ENCODE data around the gene RNLS. TPM values are rescaled to one million over a fixed set of nuclear protein-coding genes. Genes with fewer than 3 reads are reported as not detected.

The RNLS gene
- total RNA-seq, 4 donors from 2014 or later = 8.7 to 19.7 (median 12.9) TPM

- TF ChIP-seq POLR2A (IDR thresholded peaks at IDR 0.05) = no peak
- no peak for TF ChIP-seq CTCF (IDR thresholded peaks at IDR 0.05)
- Histone ChIP-seq H3K27me3 (no peaks in the 10 kb centered on the region), H3K36me3 (no peaks in the 10 kb centered on the region), H3K27ac (peak overlapping the region in 1 of 2 donors; percentile 79), H3K4me3 (no peak overlapping the region), H3K9me3 (no peaks in the 10 kb centered on the region), H3K4me1 (no peaks in the 10 kb centered on the region)
- intact Hi-C loops (cut with DNase I; ENCODE audit: low total_unique reads) = no loop called here
- peak in 1 of 2 donors; percentile 40 for DNase-seq
Measured at GRCh38 chr10:88457660-88458059, 125.5 kb downstream of the RNLS start.

GRCh38 chr10:88456730-88457129 lies 126.4 kb downstream of the RNLS start:
- H3K9me3 ChIP-seq = no peaks in the 10 kb centered on the region
- no peaks in the 10 kb centered on the region for H3K36me3 ChIP-seq
- intact Hi-C loops (cut with DNase I; ENCODE audit: low total_unique reads) = no loop called here
- no peaks in the 10 kb centered on the region for H3K4me1 ChIP-seq
- peak overlapping the region; percentile 63 to 79 for H3K27ac ChIP-seq
- H3K4me3 ChIP-seq = no peak overlapping the region
- TF ChIP-seq CTCF (IDR thresholded peaks at IDR 0.05) = no peak
- no peak for TF ChIP-seq POLR2A (IDR thresholded peaks at IDR 0.05)
- no peaks in the 10 kb centered on the region for H3K27me3 ChIP-seq
- DNase-seq = no peak

GRCh38 chr10:88455831-88456230 lies 127.3 kb downstream of the RNLS start:
- Histone ChIP-seq H3K27ac (peak overlapping the region; percentile 63 to 79), H3K9me3 (no peaks in the 10 kb centered on the region), H3K27me3 (no peaks in the 10 kb centered on the region), H3K4me1 (no peaks in the 10 kb centered on the region), H3K4me3 (no peak overlapping the region), H3K36me3 (no peaks in the 10 kb centered on the region)
- TF ChIP-seq POLR2A (IDR thresholded peaks at IDR 0.05) = no peak
- no peak for TF ChIP-seq CTCF (IDR thresholded peaks at IDR 0.05)
- no peak for DNase-seq
- intact Hi-C loops (cut with DNase I; ENCODE audit: low total_unique reads) = no loop called here

- Histone ChIP-seq H3K27me3 (no peaks in the 10 kb centered on the region), H3K4me1 (peaks cover 0 to 13% of the 10 kb centered on the region in 2 donors), H3K27ac (peak overlapping the region in 1 of 2 donors; percentile 31), H3K9me3 (no peaks in the 10 kb centered on the region), H3K36me3 (no peaks in the 10 kb centered on the region), H3K4me3 (no peak overlapping the region)
- intact Hi-C loops (cut with DNase I; ENCODE audit: low total_unique reads) = no loop called here
- no peak for DNase-seq
- TF ChIP-seq CTCF (IDR thresholded peaks at IDR 0.05) (no peak), POLR2A (IDR thresholded peaks at IDR 0.05) (no peak)
Measured at GRCh38 chr10:88450201-88450600, 132.9 kb downstream of the RNLS start.

- H3K4me3 ChIP-seq = no peak overlapping the region
- intact Hi-C loops (cut with DNase I; ENCODE audit: low total_unique reads) = no loop called here
- TF ChIP-seq CTCF (IDR thresholded peaks at IDR 0.05) = no peak
- TF ChIP-seq POLR2A (IDR thresholded peaks at IDR 0.05) = no peak
Measured at GRCh38 chr10:88442716-88443115, 140.4 kb downstream of the RNLS start.

More at GRCh38 chr10:88442716-88443115, 140.4 kb downstream of the RNLS start:
- DNase-seq = no peak
- Histone ChIP-seq H3K9me3 (no peaks in the 10 kb centered on the region), H3K27ac (no peak overlapping the region), H3K4me1 (no peaks in the 10 kb centered on the region), H3K27me3 (no peaks in the 10 kb centered on the region), H3K36me3 (no peaks in the 10 kb centered on the region)
